ENCODE data around the gene DBP. TPM values are rescaled to one million over a fixed set of nuclear protein-coding genes. Genes with fewer than 3 reads are reported as not detected.

Gene DBP
- total RNA-seq, 6 donors from 2014 or later, result 5.2 to 25.4 (median 10.0) TPM

DNA sequence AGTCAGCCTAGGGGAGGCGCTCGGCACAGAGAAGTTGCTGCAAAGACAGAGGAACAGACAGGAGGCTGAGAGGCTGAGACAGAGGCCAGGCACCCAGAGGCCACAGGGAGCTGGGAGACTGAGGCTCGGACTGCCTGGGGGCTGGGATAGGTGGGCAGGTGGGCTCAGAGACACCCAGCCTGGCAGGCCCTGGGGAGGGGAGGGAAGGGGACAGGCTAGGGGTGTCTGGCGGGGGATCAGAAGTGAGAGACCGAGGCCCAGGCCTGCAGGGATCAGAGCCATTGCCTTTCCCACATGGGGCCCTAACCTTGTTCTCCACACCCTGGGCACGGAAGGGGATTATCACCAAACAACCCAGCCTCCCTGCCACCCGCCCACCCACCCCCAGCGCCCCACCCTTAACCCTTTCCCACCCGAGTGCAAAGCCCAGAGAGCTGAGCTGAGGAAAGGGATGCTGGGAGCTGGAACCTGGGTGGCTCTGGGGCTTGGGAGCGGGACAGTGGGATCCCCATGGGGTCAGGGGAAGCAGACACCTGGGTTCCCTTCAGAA lies 34.3 kb upstream of the DBP start:
- peaks cover 7 to 9% (median 8%) of the 10 kb centered on the region in 4 donors for H3K4me1 ChIP-seq
- H3K4me3 ChIP-seq, result no peak overlapping the region
- no peaks in the 10 kb centered on the region for H3K36me3 ChIP-seq
- no peaks in the 10 kb centered on the region for H3K27me3 ChIP-seq
- DNase-seq (no peak), ATAC-seq (ENCODE audit: low FRiP score in 2 of 2) (no peak)
- WGBS, 2 donors, result 86 to 87% methylated on average over 4 to 10 of the region's 10 CpGs
- no peaks in the 10 kb centered on the region for H3K9me3 ChIP-seq
- TF ChIP-seq, protein P1, sequence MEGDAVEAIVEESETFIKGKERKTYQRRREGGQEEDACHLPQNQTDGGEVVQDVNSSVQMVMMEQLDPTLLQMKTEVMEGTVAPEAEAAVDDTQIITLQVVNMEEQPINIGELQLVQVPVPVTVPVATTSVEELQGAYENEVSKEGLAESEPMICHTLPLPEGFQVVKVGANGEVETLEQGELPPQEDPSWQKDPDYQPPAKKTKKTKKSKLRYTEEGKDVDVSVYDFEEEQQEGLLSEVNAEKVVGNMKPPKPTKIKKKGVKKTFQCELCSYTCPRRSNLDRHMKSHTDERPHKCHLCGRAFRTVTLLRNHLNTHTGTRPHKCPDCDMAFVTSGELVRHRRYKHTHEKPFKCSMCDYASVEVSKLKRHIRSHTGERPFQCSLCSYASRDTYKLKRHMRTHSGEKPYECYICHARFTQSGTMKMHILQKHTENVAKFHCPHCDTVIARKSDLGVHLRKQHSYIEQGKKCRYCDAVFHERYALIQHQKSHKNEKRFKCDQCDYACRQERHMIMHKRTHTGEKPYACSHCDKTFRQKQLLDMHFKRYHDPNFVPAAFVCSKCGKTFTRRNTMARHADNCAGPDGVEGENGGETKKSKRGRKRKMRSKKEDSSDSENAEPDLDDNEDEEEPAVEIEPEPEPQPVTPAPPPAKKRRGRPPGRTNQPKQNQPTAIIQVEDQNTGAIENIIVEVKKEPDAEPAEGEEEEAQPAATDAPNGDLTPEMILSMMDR (IDR thresholded peaks at IDR 0.05), result no peak
- TF ChIP-seq POLR2AphosphoS5 (IDR thresholded peaks at IDR 0.05) (no peak), EP300 (IDR thresholded peaks at IDR 0.05) (no peak), POLR2A (IDR thresholded peaks at IDR 0.05) (no peak)
- no peak overlapping the region for H3K27ac ChIP-seq

DNA sequence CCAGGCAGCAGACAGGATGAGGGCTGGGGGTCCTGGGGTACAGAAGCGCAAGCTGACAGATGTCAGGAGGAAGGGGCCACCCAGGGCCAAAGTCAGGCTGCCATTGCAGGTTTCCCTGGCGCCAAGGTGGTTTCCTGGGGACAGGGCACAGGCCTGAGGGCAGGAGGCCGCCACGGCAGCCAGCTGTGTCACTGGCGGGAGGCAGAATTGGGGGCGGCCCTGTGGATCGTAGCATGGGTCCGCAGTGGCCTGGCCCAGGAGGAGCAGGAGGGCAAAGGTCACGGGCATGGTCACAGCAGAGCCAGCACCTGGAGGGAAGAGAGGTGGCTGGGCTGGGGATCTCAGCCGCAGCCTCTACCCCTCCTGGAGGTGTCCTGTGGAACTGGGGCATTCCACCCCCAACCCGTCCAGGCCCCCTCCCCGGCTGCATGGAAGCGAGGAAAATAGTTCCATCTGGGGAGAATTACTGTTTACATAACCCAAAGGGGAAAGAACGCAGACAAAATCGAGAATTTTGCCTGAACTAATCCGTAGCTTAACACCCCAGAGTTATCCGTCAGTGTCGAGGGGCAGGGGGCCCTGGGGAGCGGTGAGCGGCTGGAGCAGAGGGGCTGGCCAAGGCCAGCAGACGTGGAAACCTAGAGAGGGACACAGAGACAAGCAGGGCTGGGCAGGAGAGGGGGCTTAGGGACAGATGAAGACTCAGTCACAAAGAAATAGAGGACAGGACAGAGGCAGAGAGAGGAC lies 33.7 kb upstream of the DBP start:
- TF ChIP-seq EP300 (IDR thresholded peaks at IDR 0.05) (no peak), POLR2A (IDR thresholded peaks at IDR 0.05) (no peak), POLR2AphosphoS5 (IDR thresholded peaks at IDR 0.05) (no peak)
- TF ChIP-seq, protein P1 (IDR thresholded peaks at IDR 0.05), result no peak
- DNase-seq (peak in 1 of 2 donors; percentile 65), ATAC-seq (ENCODE audit: low FRiP score in 2 of 2) (no peak)
- peaks cover 7 to 9% (median 8%) of the 10 kb centered on the region in 4 donors for H3K4me1 ChIP-seq
- H3K27ac ChIP-seq, result no peak overlapping the region
- no peaks in the 10 kb centered on the region for H3K36me3 ChIP-seq
- no peaks in the 10 kb centered on the region for H3K9me3 ChIP-seq
- H3K27me3 ChIP-seq, result no peaks in the 10 kb centered on the region
- no peak overlapping the region for H3K4me3 ChIP-seq
- 89 to 91% methylated on average over 20 to 21 of the region's 21 CpGs for WGBS, 2 donors

GRCh38 chr19:48669903-48670668 lies 32.9 kb upstream of the DBP start:
- H3K9me3 ChIP-seq, result no peaks in the 10 kb centered on the region
- H3K27ac ChIP-seq, result no peak overlapping the region
- DNase-seq, result peak in 1 of 2 donors; percentile 74
- ATAC-seq (ENCODE audit: low FRiP score in 2 of 2), result no peak
- no peaks in the 10 kb centered on the region for H3K27me3 ChIP-seq
- peaks cover 0 to 2% (median 1%) of the 10 kb centered on the region in 4 donors for H3K4me1 ChIP-seq
- H3K4me3 ChIP-seq, result no peak overlapping the region
- TF ChIP-seq EP300 (IDR thresholded peaks at IDR 0.05), result no peak
- TF ChIP-seq POLR2A (IDR thresholded peaks at IDR 0.05), result no peak
- TF ChIP-seq POLR2AphosphoS5 (IDR thresholded peaks at IDR 0.05), result no peak
- TF ChIP-seq, protein P1 (IDR thresholded peaks at IDR 0.05), result no peak
- no peaks in the 10 kb centered on the region for H3K36me3 ChIP-seq
- WGBS, 2 donors, result 92 to 94% methylated on average over 9 to 18 of the region's 26 CpGs

GRCh38 chr19:48668761-48669160 lies 31.6 kb upstream of the DBP start:
- ATAC-seq (ENCODE audit: low FRiP score in 2 of 2) (no peak), DNase-seq (no peak)
- Histone ChIP-seq H3K36me3 (no peaks in the 10 kb centered on the region), H3K27ac (no peak overlapping the region), H3K9me3 (no peaks in the 10 kb centered on the region), H3K4me1 (no peaks in the 10 kb centered on the region), H3K27me3 (no peaks in the 10 kb centered on the region), H3K4me3 (no peak overlapping the region)
- WGBS, 2 donors, result 91 to 96% methylated on average over 2 of the region's 2 CpGs
- TF ChIP-seq POLR2A (IDR thresholded peaks at IDR 0.05), result no peak
- TF ChIP-seq EP300 (IDR thresholded peaks at IDR 0.05), result no peak
- TF ChIP-seq, protein P1 (IDR thresholded peaks at IDR 0.05), result no peak
